GM21786 (cell line): ENCODE results near the gene SSC5D.
"Not testable (repeated sequence)": the region's sequence is repeated elsewhere in the genome, so short reads cannot be mapped to it uniquely, and the experiment has no call there.

ENCODE experiments used
- ATAC-seq: cut with Tn5 transposase; IDR thresholded peaks from one replicate; pipeline ENCODE4 v1.9.1; 2021; ENCODE audit not compliant: unreplicated experiment

Gene SSC5D

GRCh38 chr19:55486043-55486970, 1.9 kb upstream of the SSC5D start:
- no peak for ATAC-seq

GRCh38 chr19:55486971-55487923, 989 bp upstream of the SSC5D start:
- no peak for ATAC-seq

GRCh38 chr19:55488986-55489710, 912 bp downstream of the SSC5D start:
- no peak for ATAC-seq

GRCh38 chr19:55489711-55490477, 1.7 kb downstream of the SSC5D start:
- ATAC-seq = no peak

- ATAC-seq = no peak
These were observed 2.5 kb downstream of the SSC5D start for GRCh38 chr19:55490478-55491432.

- no peak for ATAC-seq
These were observed 3.5 kb downstream of the SSC5D start for GRCh38 chr19:55491546-55492360.

- no peak for ATAC-seq
These were observed 4.2 kb downstream of the SSC5D start for GRCh38 chr19:55492362-55492944.

- no peak for ATAC-seq
These were observed 4.9 kb downstream of the SSC5D start for GRCh38 chr19:55493052-55493644.

- ATAC-seq = no peak
These were observed 5.5 kb downstream of the SSC5D start for GRCh38 chr19:55493645-55494171.

- no peak for ATAC-seq
These were observed 6.0 kb downstream of the SSC5D start for GRCh38 chr19:55494172-55494761.

- no peak for ATAC-seq
These were observed 7.6 kb downstream of the SSC5D start for GRCh38 chr19:55495646-55496349.

GRCh38 chr19:55496820-55497219, 8.6 kb downstream of the SSC5D start:
- not testable (repeated sequence) for ATAC-seq

- no peak for ATAC-seq
These were observed 9.5 kb downstream of the SSC5D start for GRCh38 chr19:55497763-55498162.

GRCh38 chr19:55498246-55498840, 10.1 kb downstream of the SSC5D start:
- ATAC-seq = no peak

GRCh38 chr19:55500368-55500952, 12.2 kb downstream of the SSC5D start:
- ATAC-seq = no peak
